Prostate gland (tissue), 2 donors: ENCODE data around the gene VPS36. TPM values are rescaled to one million over a fixed set of nuclear protein-coding genes. Genes with fewer than 3 reads are reported as not detected.
"Not testable (repeated sequence)": the region's sequence is repeated elsewhere in the genome, so short reads cannot be mapped to it uniquely, and the experiment has no call there.

Experiments used
- DNase-seq: peaks from one replicate; pipeline ENCODE4 v3.0.0-alpha.2; 2019; ENCODE audit warnings: low spot score
- H3K27ac ChIP-seq, 2 donors: fragments of 200-600 bp; sonication (generic); 2 replicates each; pipeline ENCODE4 v1.5.1; 2017 to 2019
- H3K27me3 ChIP-seq: fragments of 200-600 bp; sonication (generic); replicated peaks from 2 replicates; pipeline ENCODE4 v1.5.1; 2019; ENCODE audit not compliant: insufficient read depth
- H3K36me3 ChIP-seq, 2 donors: fragments of 200-600 bp; sonication (generic); 1 replicate in 1 of 2; 2 replicates in 1 of 2; pipeline versions ENCODE4 v1.5.1 to v1.8.1; 2017 to 2019
- H3K4me1 ChIP-seq: fragments of 200-600 bp; sonication (generic); replicated peaks from 2 replicates; pipeline ENCODE4 v1.5.1; 2019
- H3K4me3 ChIP-seq, 2 donors: fragments of 200-600 bp; sonication (generic); 2 replicates each; pipeline ENCODE4 v1.5.1; 2017 to 2019
- H3K9me3 ChIP-seq: fragments of 200-600 bp; sonication (generic); 2 replicates; pipeline ENCODE4 v1.5.1; 2017
- POLR2A ChIP-seq: fragments of 450-650 bp; IDR thresholded peaks from one replicate; pipeline ENCODE4 v1.6.1; 2016; ENCODE audit warnings: antibody characterized with exemption, mild to moderate bottlenecking
- POLR2AphosphoS5 ChIP-seq: sonication (generic); formaldehyde crosslinking; IDR thresholded peaks from one replicate; pipeline ENCODE4 v1.6.1; 2017; ENCODE audit warnings: antibody characterized with exemption
- WGBS: methylation state at CpG from one replicate; pipeline ENCODE4 v1.1.5; 2018; 5-methylcytosine and 5-hydroxymethylcytosine counted together
- intact Hi-C: fragments of 100-400 bp; cut with DNase I; formaldehyde crosslinking; loops from one replicate; pipeline ENCODE4 v1.14.2; 2022
- total RNA-seq, 2 donors: library from RNA; depleted of rRNA; stranded (reverse); fragments of >200 nt; gene quantifications; one replicate each; pipeline ENCODE4 v1.1.0, GENCODE V29; 2016
- TF ChIP-seq, protein P1 (sequence below), 4 experiments: fragments of 200-600 bp in 2 of 4; fragments of 450-650 bp in 2 of 4; sonication (generic) in 2 of 4; IDR thresholded peaks; 1 replicate in 3 of 4; 2 replicates in 1 of 4; pipeline ENCODE4 v1.5.1; 2016 to 2019; ENCODE audit warnings: antibody characterized with exemption in 4 of 4, mild to moderate bottlenecking in 2 of 4, moderate library complexity in 2 of 4

Gene VPS36
- total RNA-seq, 2 donors from 2014 or later, result 43.9 to 46.6 TPM

DNA sequence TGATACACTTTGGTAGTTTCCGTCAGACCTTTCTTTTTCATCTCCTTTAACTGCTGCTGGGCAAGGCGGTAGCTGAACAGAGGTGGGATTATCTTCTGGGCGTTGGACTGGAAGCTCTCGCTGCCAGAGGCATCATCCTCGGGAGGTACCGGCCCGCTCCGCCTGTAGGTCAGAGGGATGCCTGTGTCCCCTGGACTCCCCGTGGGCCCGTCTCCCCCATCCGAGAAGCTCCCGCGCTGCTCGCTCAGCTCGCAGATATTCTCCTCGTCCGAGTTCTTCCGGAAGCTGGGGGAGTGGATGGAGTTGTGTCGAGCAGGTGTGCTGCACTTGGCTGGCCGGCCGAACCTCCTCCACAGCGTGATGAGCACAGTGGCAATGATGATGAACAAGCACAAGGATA, 72.1 kb downstream of the VPS36 start:
- TF ChIP-seq POLR2AphosphoS5 (no peak), POLR2A (no peak)
- TF ChIP-seq, protein P1, sequence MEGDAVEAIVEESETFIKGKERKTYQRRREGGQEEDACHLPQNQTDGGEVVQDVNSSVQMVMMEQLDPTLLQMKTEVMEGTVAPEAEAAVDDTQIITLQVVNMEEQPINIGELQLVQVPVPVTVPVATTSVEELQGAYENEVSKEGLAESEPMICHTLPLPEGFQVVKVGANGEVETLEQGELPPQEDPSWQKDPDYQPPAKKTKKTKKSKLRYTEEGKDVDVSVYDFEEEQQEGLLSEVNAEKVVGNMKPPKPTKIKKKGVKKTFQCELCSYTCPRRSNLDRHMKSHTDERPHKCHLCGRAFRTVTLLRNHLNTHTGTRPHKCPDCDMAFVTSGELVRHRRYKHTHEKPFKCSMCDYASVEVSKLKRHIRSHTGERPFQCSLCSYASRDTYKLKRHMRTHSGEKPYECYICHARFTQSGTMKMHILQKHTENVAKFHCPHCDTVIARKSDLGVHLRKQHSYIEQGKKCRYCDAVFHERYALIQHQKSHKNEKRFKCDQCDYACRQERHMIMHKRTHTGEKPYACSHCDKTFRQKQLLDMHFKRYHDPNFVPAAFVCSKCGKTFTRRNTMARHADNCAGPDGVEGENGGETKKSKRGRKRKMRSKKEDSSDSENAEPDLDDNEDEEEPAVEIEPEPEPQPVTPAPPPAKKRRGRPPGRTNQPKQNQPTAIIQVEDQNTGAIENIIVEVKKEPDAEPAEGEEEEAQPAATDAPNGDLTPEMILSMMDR (IDR thresholded peaks at IDR 0.05), result no peak
- no peak overlapping the region for H3K4me3 ChIP-seq
- H3K27me3 ChIP-seq, result no peaks in the 10 kb centered on the region
- H3K9me3 ChIP-seq, result no peaks in the 10 kb centered on the region
- H3K36me3 ChIP-seq, result no peaks in the 10 kb centered on the region
- WGBS, result 98% methylated on average over 22 of the region's 22 CpGs
- intact Hi-C loops, result no loop called here
- H3K27ac ChIP-seq, result no peak overlapping the region
- DNase-seq, result no peak
- peaks cover 3% of the 10 kb centered on the region for H3K4me1 ChIP-seq

DNA sequence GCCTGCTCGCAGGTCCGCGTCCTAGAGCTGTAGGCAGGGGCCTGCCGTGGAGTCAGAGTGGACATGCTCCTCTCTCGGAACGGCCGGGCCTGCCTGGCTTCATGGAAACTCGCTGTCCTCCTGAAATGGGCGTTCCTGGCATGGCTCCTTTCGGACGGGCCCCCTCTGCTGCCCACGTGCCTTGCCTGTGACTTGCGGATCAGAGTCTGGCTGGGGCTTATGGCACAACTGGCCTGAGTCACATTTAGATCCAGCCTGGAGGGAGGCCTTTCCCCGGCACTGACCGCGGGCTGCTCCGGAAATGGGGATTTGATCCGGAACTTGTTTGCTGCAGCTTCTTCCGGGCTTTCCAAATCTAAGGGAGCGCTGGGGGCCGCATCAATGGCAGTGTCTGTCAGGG, 72.5 kb downstream of the VPS36 start:
- DNase-seq, result no peak
- intact Hi-C loops, result no loop called here
- H3K9me3 ChIP-seq, result no peaks in the 10 kb centered on the region
- no peak overlapping the region for H3K27ac ChIP-seq
- no peak for TF ChIP-seq POLR2AphosphoS5
- peaks cover 3% of the 10 kb centered on the region for H3K4me1 ChIP-seq
- H3K27me3 ChIP-seq, result no peaks in the 10 kb centered on the region
- WGBS, result 96% methylated on average over 20 of the region's 21 CpGs
- H3K4me3 ChIP-seq, result no peak overlapping the region
- no peaks in the 10 kb centered on the region for H3K36me3 ChIP-seq

DNA sequence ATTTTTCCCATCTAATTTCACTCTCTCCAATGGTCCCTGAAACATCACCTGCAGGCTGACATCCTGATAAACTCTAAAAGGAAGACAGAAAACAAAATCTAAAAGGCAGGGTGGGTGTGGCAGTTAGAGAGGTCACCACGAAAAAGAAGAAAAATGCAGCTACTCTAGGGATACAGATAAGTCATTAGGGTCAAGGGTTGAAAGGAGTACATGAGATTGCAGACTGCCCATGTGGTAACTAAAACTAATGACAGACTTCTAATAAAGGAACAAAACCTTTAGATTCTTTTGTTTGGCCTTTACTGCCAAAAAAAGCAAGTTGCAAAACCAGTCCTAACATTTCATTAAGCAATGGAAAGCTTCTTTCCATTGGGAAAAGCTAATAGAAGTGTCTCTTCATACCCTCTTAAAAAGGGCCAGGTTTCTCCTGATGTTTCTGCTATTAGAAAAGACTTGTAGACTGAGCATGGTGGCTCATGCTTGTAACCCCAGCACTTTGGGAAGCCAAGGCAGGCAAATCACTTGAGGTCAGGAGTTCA, 75.5 kb downstream of the VPS36 start:
- 29% methylated on average over 1 of the region's 1 CpG for WGBS
- H3K4me3 ChIP-seq, result no peak overlapping the region
- no peaks in the 10 kb centered on the region for H3K9me3 ChIP-seq
- no peaks in the 10 kb centered on the region for H3K27me3 ChIP-seq
- H3K36me3 ChIP-seq, result no peaks in the 10 kb centered on the region
- no peak for TF ChIP-seq POLR2A
- no peak for TF ChIP-seq POLR2AphosphoS5
- TF ChIP-seq, protein P1 (IDR thresholded peaks at IDR 0.05), result no peak
- H3K27ac ChIP-seq, result no peak overlapping the region
- intact Hi-C loops, result no loop called here
- peaks cover 3% of the 10 kb centered on the region for H3K4me1 ChIP-seq
- DNase-seq, result no peak

DNA sequence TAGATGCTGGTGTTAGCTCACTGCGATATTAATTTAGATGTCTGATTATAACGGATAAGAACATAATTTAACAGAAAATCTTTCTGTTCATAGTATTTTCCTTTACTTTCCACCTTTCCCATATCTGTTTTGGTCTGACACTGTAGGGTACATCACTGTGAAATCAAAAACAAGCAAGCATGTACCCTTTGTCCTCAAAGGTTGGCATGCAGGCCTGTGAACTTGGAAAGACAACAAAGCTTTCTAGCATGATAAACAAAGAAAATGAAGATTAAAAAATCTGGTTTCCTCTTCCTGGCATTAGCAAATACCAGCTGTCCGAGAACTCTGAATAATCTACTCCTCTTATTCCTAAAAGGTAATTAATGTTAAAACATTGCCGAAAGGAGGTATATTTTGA, 76.0 kb downstream of the VPS36 start:
- H3K36me3 ChIP-seq, result no peaks in the 10 kb centered on the region
- peaks cover 3% of the 10 kb centered on the region for H3K4me1 ChIP-seq
- intact Hi-C loops, result no loop called here
- H3K9me3 ChIP-seq, result no peaks in the 10 kb centered on the region
- no peak overlapping the region for H3K27ac ChIP-seq
- 66% methylated on average over 4 of the region's 4 CpGs for WGBS
- H3K4me3 ChIP-seq, result no peak overlapping the region
- DNase-seq, result no peak
- no peaks in the 10 kb centered on the region for H3K27me3 ChIP-seq
- TF ChIP-seq POLR2A, result no peak
- TF ChIP-seq, protein P1 (IDR thresholded peaks at IDR 0.05), result no peak
- no peak for TF ChIP-seq POLR2AphosphoS5

DNA sequence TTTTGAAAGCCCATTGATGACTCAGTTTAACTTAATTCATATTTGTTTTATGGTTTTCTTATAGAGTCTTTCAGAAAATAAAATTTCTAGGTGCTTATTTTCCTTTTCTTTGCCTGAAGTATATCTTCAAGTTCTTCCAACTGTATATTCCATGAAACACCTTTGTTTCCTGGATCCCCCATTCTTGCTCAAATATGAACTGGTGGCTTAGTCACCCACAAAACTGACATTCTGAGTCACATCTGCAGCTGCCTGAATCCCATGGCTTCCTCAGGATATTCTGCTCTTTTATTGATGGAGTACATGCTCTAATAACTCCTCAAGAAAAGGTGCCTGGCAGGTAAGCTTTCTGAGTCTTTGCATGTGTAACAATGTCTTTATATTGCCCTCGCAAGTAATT, 77.2 kb downstream of the VPS36 start:
- 100% methylated on average over 1 of the region's 1 CpG for WGBS

DNA sequence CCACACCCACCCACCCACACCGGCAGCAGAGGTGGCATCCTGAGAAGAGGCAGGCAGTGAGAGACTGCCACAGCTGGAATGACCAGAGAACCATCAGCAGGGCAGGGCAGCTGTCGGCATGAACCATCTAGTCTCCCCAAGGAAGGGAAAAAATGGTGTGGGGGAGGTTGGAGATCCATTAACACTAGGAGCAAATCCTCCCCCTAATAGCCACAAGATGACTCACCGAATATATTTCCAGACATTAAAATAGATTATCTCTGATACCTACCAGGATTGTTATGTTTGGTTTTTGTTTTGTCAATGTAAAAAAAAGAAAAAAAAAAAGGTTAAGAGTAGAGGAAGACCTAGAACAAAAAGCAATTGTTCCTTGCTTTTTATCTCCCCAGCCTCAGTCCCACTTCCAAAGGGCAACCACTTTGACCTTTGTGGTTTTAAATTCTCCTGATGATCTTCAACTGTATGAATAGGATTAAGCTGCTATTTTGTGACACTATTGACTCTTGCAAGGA, 78.6 kb downstream of the VPS36 start:
- no peaks in the 10 kb centered on the region for H3K9me3 ChIP-seq
- WGBS, result 40% methylated on average over 3 of the region's 3 CpGs
- H3K27me3 ChIP-seq, result no peaks in the 10 kb centered on the region
- TF ChIP-seq, protein P1 (IDR thresholded peaks at IDR 0.05), result no peak
- TF ChIP-seq POLR2AphosphoS5 (no peak), POLR2A (no peak)
- no peak for DNase-seq
- peaks cover 3% of the 10 kb centered on the region for H3K4me1 ChIP-seq
- H3K36me3 ChIP-seq, result no peaks in the 10 kb centered on the region
- no peak overlapping the region for H3K27ac ChIP-seq
- H3K4me3 ChIP-seq, result no peak overlapping the region
- intact Hi-C loops, result no loop called here

More for the DNA sequence above, 77.2 kb downstream of the VPS36 start:
- DNase-seq, H3K4me3 ChIP-seq, intact Hi-C loops, H3K4me1 ChIP-seq, H3K27ac ChIP-seq, H3K27me3 ChIP-seq, H3K36me3 ChIP-seq, H3K9me3 ChIP-seq: not testable (repeated sequence)
